Testis (tissue), 2 donors: ENCODE data around the gene PLEKHA7.

Experiments used
- POLR2A ChIP-seq: fragments of 450-650 bp; IDR thresholded peaks from one replicate; pipeline ENCODE4 v1.6.1; 2017; ENCODE audit warnings: antibody characterized with exemption, mild to moderate bottlenecking, moderate library complexity
- TF ChIP-seq, protein P1 (sequence below), 3 experiments: fragments of 450-650 bp in 2 of 3; fragments of 200-600 bp in 1 of 3; sonication (generic) in 1 of 3; IDR thresholded peaks; one replicate each; pipeline ENCODE4 v1.5.1; 2016 to 2019; ENCODE audit warnings: antibody characterized with exemption in 3 of 3, mild to moderate bottlenecking in 2 of 3, moderate library complexity in 1 of 3

DNA sequence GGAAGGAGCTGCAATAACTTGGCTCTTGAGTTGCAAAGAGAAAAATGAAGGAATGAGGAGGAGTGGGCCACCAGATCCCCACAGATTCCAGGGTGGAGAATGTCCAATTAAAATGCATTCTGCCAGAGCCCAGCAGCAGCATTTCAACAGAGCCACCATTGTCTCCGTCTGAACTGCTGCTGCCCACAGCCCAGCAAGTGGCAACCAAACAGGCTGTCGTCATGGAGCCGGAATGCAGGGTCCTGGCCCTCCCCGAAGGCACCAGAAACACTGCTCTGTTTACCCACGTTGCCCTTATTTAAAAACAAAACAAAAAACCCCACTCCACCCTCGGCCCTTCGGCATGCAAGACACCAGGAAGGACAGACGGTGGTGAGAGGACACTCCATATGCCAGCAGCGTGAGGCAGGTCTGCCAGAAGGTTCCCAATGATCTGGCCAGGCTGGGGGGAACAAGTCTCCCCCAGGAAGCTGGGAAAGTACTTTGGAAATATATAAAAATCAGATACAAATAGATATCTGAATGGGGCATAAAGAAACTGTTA lies 32.5 kb downstream of the PLEKHA7 start:
- TF ChIP-seq, protein P1, sequence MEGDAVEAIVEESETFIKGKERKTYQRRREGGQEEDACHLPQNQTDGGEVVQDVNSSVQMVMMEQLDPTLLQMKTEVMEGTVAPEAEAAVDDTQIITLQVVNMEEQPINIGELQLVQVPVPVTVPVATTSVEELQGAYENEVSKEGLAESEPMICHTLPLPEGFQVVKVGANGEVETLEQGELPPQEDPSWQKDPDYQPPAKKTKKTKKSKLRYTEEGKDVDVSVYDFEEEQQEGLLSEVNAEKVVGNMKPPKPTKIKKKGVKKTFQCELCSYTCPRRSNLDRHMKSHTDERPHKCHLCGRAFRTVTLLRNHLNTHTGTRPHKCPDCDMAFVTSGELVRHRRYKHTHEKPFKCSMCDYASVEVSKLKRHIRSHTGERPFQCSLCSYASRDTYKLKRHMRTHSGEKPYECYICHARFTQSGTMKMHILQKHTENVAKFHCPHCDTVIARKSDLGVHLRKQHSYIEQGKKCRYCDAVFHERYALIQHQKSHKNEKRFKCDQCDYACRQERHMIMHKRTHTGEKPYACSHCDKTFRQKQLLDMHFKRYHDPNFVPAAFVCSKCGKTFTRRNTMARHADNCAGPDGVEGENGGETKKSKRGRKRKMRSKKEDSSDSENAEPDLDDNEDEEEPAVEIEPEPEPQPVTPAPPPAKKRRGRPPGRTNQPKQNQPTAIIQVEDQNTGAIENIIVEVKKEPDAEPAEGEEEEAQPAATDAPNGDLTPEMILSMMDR (IDR thresholded peaks at IDR 0.05) = no peak
- no peak for TF ChIP-seq POLR2A
